Mesenchymal stem cell (in vitro differentiated cells and primary cell): ENCODE results near the gene FBXW2.

Source experiments
- DNase-seq: peaks from one replicate; pipeline ENCODE4 v3.0.0-alpha.2; 2013
- H2AFZ ChIP-seq: one replicate; pipeline ENCODE4 v1.6.1; 2013; ENCODE audit warnings: low read depth, mild to moderate bottlenecking, control low read depth, inconsistent platforms, low read length, moderate library complexity
- H2AK5ac ChIP-seq: 2 replicates; pipeline ENCODE4 v1.6.1; 2013; ENCODE audit warnings: low read length, moderate library complexity, mild to moderate bottlenecking, inconsistent platforms; ENCODE audit not compliant: severe bottlenecking
- H2BK120ac ChIP-seq: one replicate; pipeline ENCODE4 v1.6.1; 2013; ENCODE audit warnings: low read depth, mild to moderate bottlenecking, inconsistent platforms, low read length, moderate library complexity
- H2BK12ac ChIP-seq, 2 experiments: one replicate each; pipeline ENCODE4 v1.6.1; 2013; ENCODE audit warnings: inconsistent platforms in 2 of 2, low read length in 2 of 2, mild to moderate bottlenecking in 2 of 2, moderate library complexity in 2 of 2, control low read depth in 1 of 2
- H2BK15ac ChIP-seq: one replicate; pipeline ENCODE4 v1.6.1; 2013; ENCODE audit warnings: mild to moderate bottlenecking, low read depth, inconsistent platforms; ENCODE audit not compliant: poor library complexity, severe bottlenecking
- H2BK5ac ChIP-seq: 2 replicates; pipeline ENCODE4 v1.6.1; 2013; ENCODE audit warnings: low read depth, mild to moderate bottlenecking, low read length, control low read depth, inconsistent platforms; ENCODE audit not compliant: poor library complexity, severe bottlenecking
- H3K14ac ChIP-seq, 2 experiments: one replicate each; pipeline ENCODE4 v1.6.1; 2013; ENCODE audit warnings: inconsistent platforms in 2 of 2, low read length in 2 of 2, control low read depth in 1 of 2, mild to moderate bottlenecking in 1 of 2, moderate library complexity in 1 of 2
- H3K18ac ChIP-seq, 2 experiments: one replicate each; pipeline ENCODE4 v1.6.1; 2013; ENCODE audit warnings: inconsistent platforms in 2 of 2, low read length in 2 of 2, control low read depth in 1 of 2, low read depth in 1 of 2, mild to moderate bottlenecking in 1 of 2
- H3K23ac ChIP-seq, 2 experiments: one replicate each; pipeline ENCODE4 v1.6.1; 2013; ENCODE audit warnings: inconsistent platforms in 2 of 2, low read length in 2 of 2, mild to moderate bottlenecking in 2 of 2, moderate library complexity in 2 of 2, control low read depth in 1 of 2
- H3K27ac ChIP-seq: 2 replicates; pipeline ENCODE4 v1.5.1; 2013; ENCODE audit warnings: mild to moderate bottlenecking, moderate library complexity, low read length, control low read depth, inconsistent platforms; ENCODE audit not compliant: poor library complexity, severe bottlenecking
- H3K27me3 ChIP-seq, 2 experiments: 2 replicates each; pipeline versions ENCODE4 v1.6.1 to v1.7.0; 2013; ENCODE audit warnings: low read length in 2 of 2, mild to moderate bottlenecking in 2 of 2, moderate library complexity in 2 of 2, control low read depth in 1 of 2, inconsistent platforms in 1 of 2; ENCODE audit not compliant: control insufficient read depth in 1 of 2, insufficient read depth in 1 of 2
- H3K36me3 ChIP-seq, 2 experiments: 2 replicates each; pipeline versions ENCODE4 v1.6.1 to v1.7.0; 2013; ENCODE audit warnings: low read length in 2 of 2, control low read depth in 1 of 2, inconsistent platforms in 1 of 2, low read depth in 1 of 2, mild to moderate bottlenecking in 1 of 2; ENCODE audit not compliant: insufficient read depth in 2 of 2, control insufficient read depth in 1 of 2
- H3K4ac ChIP-seq, 2 experiments: one replicate each; pipeline ENCODE4 v1.6.1; 2013; ENCODE audit warnings: inconsistent platforms in 2 of 2, low read length in 2 of 2, mild to moderate bottlenecking in 2 of 2, moderate library complexity in 2 of 2, control low read depth in 1 of 2, low read depth in 1 of 2
- H3K4me1 ChIP-seq: 2 replicates; pipeline ENCODE4 v1.6.1; 2013; ENCODE audit warnings: low read depth, low read length, control low read depth; ENCODE audit not compliant: control insufficient read depth, insufficient read depth
- H3K4me2 ChIP-seq: 2 replicates; pipeline ENCODE4 v1.6.1; 2013; ENCODE audit warnings: low read length, mild to moderate bottlenecking, inconsistent platforms; ENCODE audit not compliant: poor library complexity, severe bottlenecking
- H3K4me3 ChIP-seq, 2 experiments: 2 replicates each; pipeline versions ENCODE4 v1.5.1 to v1.7.0; 2013; ENCODE audit warnings: low read length in 2 of 2, mild to moderate bottlenecking in 2 of 2, control low read depth in 1 of 2, low read depth in 1 of 2; ENCODE audit not compliant: insufficient read depth in 1 of 2
- H3K79me1 ChIP-seq: replicated peaks from 2 replicates; pipeline ENCODE4 v1.6.1; 2013; ENCODE audit warnings: mild to moderate bottlenecking, control low read depth, low read length, inconsistent platforms; ENCODE audit not compliant: poor library complexity, severe bottlenecking
- H3K9ac ChIP-seq: 2 replicates; pipeline ENCODE4 v1.7.0; 2013; ENCODE audit warnings: mild to moderate bottlenecking, low read length, moderate library complexity
- H3K9me3 ChIP-seq: 2 replicates; pipeline ENCODE4 v1.7.0; 2013; ENCODE audit warnings: mild to moderate bottlenecking, low read length; ENCODE audit not compliant: control insufficient read depth
- H4K8ac ChIP-seq: one replicate; pipeline ENCODE4 v1.6.1; 2013; ENCODE audit warnings: inconsistent platforms, mild to moderate bottlenecking, low read length, moderate library complexity
- H4K91ac ChIP-seq: one replicate; pipeline ENCODE4 v1.6.1; 2013; ENCODE audit warnings: mild to moderate bottlenecking, low read length, inconsistent platforms
- WGBS: methylation state at CpG from one replicate; pipeline ENCODE4 v1.1.7; 2013; ENCODE audit warnings: mixed read lengths; 5-methylcytosine and 5-hydroxymethylcytosine counted together

The FBXW2 gene

DNA sequence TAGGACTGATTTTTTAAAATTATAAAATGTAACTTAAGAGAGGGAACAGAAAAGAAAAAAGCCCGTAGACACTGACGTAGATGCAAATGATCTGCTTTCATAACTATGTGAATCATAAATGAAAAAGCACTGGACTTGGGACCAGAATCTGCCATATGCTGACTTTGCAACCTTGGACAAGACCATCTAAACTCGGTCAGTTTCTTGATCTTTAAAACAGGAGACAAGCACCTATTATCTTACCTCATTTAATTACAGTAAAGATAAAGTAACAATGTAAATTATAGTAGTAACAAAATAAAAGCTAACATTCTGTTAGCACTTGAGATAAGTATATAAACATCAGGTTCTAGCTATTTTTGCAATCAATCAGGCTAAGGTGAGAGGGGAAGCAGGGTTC is 20.0 kb downstream of the FBXW2 start:
- Histone ChIP-seq H2AFZ (no peak overlapping the region), H3K18ac (no peak overlapping the region), H4K8ac (no peak overlapping the region), H3K36me3 (peaks cover 15 to 85% of the 10 kb centered on the region in 2 experiments), H3K4ac (no peak overlapping the region), H3K79me1 (peaks cover 21% of the 10 kb centered on the region), H3K9me3 (no peaks in the 10 kb centered on the region), H2BK15ac (no peak overlapping the region), H2BK5ac (no peak overlapping the region), H3K23ac (no peak overlapping the region), H3K27me3 (no peaks in the 10 kb centered on the region), H3K14ac (no peak overlapping the region), H3K4me3 (no peak overlapping the region), H2BK12ac (no peak overlapping the region), H2BK120ac (no peak overlapping the region), H3K9ac (no peak overlapping the region), H2AK5ac (no peak overlapping the region), H3K4me2 (no peak overlapping the region), H4K91ac (no peak overlapping the region), H3K4me1 (no peaks in the 10 kb centered on the region), H3K27ac (no peak overlapping the region)
- WGBS, result 100% methylated on average over 2 of the region's 3 CpGs
- DNase-seq, result no peak

DNA sequence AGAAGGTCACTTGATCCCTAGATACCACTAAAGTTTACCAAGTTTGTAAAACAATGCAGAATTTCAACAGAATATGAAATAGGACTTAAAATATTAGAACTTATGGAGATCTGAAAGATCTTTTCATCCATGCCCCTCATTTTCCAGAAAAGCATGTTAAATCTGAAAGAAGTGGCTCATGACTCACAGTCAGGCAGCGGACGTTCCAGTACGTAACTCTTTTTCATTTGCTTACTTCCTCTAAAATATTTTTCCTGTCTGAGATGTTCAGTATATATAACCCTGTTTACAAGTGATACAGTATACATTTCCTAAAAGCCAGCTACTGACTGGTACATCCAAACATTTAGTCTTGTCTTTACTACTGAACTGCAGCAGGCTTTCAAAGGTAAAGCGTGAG is 22.3 kb downstream of the FBXW2 start:
- WGBS, result 100% methylated on average over 2 of the region's 4 CpGs

DNA sequence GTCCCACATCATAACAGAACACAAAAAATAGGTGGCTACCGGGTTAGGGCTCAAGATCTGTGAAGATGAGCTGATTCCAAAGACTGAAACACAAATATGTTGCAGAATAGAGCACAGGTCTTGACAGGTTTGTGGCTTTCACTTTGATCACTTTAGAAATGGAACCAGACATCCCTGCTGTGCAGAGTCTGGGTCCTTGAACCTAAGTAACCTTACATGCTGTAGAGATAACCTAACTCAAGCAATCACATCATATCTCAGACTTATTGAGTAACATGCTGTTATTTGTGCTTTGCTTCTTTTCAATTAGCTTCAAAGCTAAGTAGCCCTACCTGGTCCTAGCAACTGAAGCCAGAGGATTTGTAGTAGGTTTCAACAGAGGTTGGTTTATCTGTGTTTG is 24.3 kb downstream of the FBXW2 start:
- Histone ChIP-seq H2AFZ (no peak overlapping the region), H3K4me1 (no peaks in the 10 kb centered on the region), H2AK5ac (no peak overlapping the region), H3K9me3 (no peaks in the 10 kb centered on the region), H2BK5ac (no peak overlapping the region), H3K4ac (no peak overlapping the region), H3K27ac (no peak overlapping the region), H2BK12ac (no peak overlapping the region), H3K23ac (no peak overlapping the region), H4K8ac (no peak overlapping the region), H3K4me2 (no peak overlapping the region), H3K27me3 (no peaks in the 10 kb centered on the region), H3K14ac (no peak overlapping the region), H3K4me3 (no peak overlapping the region), H4K91ac (no peak overlapping the region), H3K9ac (no peak overlapping the region), H3K18ac (no peak overlapping the region), H3K79me1 (peaks cover 22% of the 10 kb centered on the region), H2BK15ac (no peak overlapping the region), H2BK120ac (no peak overlapping the region), H3K36me3 (peaks cover 13 to 79% of the 10 kb centered on the region in 2 experiments)
- DNase-seq, result no peak
- 100% methylated on average over 1 of the region's 1 CpG for WGBS

More for the DNA sequence above, 22.3 kb downstream of the FBXW2 start:
- Histone ChIP-seq H3K36me3 (peaks cover 16 to 82% of the 10 kb centered on the region in 2 experiments), H2BK15ac (no peak overlapping the region), H3K9ac (no peak overlapping the region), H4K91ac (no peak overlapping the region), H3K79me1 (peaks cover 23% of the 10 kb centered on the region), H3K27ac (no peak overlapping the region), H2AK5ac (no peak overlapping the region), H3K14ac (no peak overlapping the region), H3K4me1 (no peaks in the 10 kb centered on the region), H3K4me2 (no peak overlapping the region), H3K4ac (no peak overlapping the region), H4K8ac (no peak overlapping the region), H3K9me3 (no peaks in the 10 kb centered on the region), H2AFZ (no peak overlapping the region), H3K27me3 (no peaks in the 10 kb centered on the region), H2BK12ac (no peak overlapping the region), H3K4me3 (no peak overlapping the region), H2BK5ac (no peak overlapping the region), H2BK120ac (no peak overlapping the region), H3K18ac (no peak overlapping the region), H3K23ac (no peak overlapping the region)
- no peak for DNase-seq

DNA sequence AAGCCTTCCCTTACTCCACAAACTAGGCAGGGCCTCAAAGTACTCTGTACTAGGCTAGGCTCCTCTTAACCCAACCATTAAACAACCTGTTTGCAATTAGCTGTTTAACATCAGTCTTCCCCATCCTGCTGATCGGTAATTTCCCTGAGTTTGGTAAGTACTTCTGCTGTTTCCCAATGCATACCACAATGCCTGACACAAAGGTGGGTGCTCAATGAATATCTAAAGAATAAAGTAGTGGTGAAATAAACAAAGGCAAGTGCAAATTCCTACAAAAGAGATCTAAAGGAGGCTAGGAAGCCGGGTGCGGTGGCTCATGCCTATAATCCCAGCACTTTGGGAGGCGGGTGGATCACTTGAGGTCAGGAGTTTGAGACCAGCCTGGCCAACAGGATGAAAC is 25.0 kb downstream of the FBXW2 start:
- no peaks in the 10 kb centered on the region for H3K4me1 ChIP-seq
- H3K23ac ChIP-seq, result no peak overlapping the region
- H3K27me3 ChIP-seq, result no peaks in the 10 kb centered on the region
- H3K9me3 ChIP-seq, result no peaks in the 10 kb centered on the region
- H3K27ac ChIP-seq, result no peak overlapping the region
- no peak overlapping the region for H3K14ac ChIP-seq
- no peak overlapping the region for H3K18ac ChIP-seq
- no peak overlapping the region for H4K91ac ChIP-seq
- no peak overlapping the region for H2BK5ac ChIP-seq
- no peak overlapping the region for H3K4ac ChIP-seq
- H2BK120ac ChIP-seq, result no peak overlapping the region
- peaks cover 22% of the 10 kb centered on the region for H3K79me1 ChIP-seq
- H4K8ac ChIP-seq, result no peak overlapping the region
- no peak overlapping the region for H3K4me3 ChIP-seq
- H3K9ac ChIP-seq, result no peak overlapping the region
- no peak overlapping the region for H2AK5ac ChIP-seq
- no peak overlapping the region for H3K4me2 ChIP-seq
- no peak overlapping the region for H2AFZ ChIP-seq
- no peak overlapping the region for H2BK15ac ChIP-seq
- WGBS, result 99% methylated on average over 4 of the region's 4 CpGs
- H3K36me3 ChIP-seq, result peaks cover 9 to 81% of the 10 kb centered on the region in 2 experiments
- DNase-seq, result no peak
- no peak overlapping the region for H2BK12ac ChIP-seq
